OCI-LY1 (cell line): ENCODE measurements around the gene FBXL19.

Experiments
- H2AFZ ChIP-seq: fragments of 200-600 bp; sonication (generic), shearing (Covaris generic); 2 replicates; pipeline ENCODE4 v1.6.0; 2014; ENCODE audit warnings: antibody characterized with exemption, mild to moderate bottlenecking, low read length
- H3F3A ChIP-seq: fragments of 200-600 bp; sonication (generic), shearing (Covaris generic); 2 replicates; pipeline ENCODE4 v1.6.0; 2014; ENCODE audit warnings: mild to moderate bottlenecking, antibody characterized with exemption, low read length, moderate library complexity; ENCODE audit not compliant: insufficient read depth
- H3K27ac ChIP-seq: fragments of 200-600 bp; sonication (generic); 2 replicates; pipeline ENCODE4 v1.5.1; 2014; ENCODE audit warnings: low read length, mixed run types, mild to moderate bottlenecking, low read depth; ENCODE audit not compliant: poor library complexity, severe bottlenecking
- H3K27me3 ChIP-seq: fragments of 200-600 bp; sonication (generic); 2 replicates; pipeline ENCODE4 v1.6.0; 2014; ENCODE audit warnings: antibody characterized with exemption, mild to moderate bottlenecking, low read length, moderate library complexity; ENCODE audit not compliant: insufficient read depth
- H3K36me3 ChIP-seq: fragments of 200-600 bp; sonication (generic); 2 replicates; pipeline ENCODE4 v1.6.1; 2014; ENCODE audit warnings: mild to moderate bottlenecking, antibody characterized with exemption, low read length, moderate library complexity, mixed read lengths; ENCODE audit not compliant: insufficient read depth
- H3K4me1 ChIP-seq: fragments of 200-600 bp; sonication (generic); 2 replicates; pipeline ENCODE4 v1.5.1; 2014; ENCODE audit warnings: mild to moderate bottlenecking, low read length, moderate library complexity; ENCODE audit not compliant: insufficient read depth, severe bottlenecking
- H3K4me2 ChIP-seq: fragments of 200-600 bp; sonication (generic), shearing (Covaris generic); 2 replicates; pipeline ENCODE4 v1.6.1; 2014; ENCODE audit warnings: low read length
- H3K4me3 ChIP-seq: fragments of 200-600 bp; sonication (generic); 2 replicates; pipeline ENCODE4 v1.5.1; 2014; ENCODE audit warnings: low read length, low read depth, mild to moderate bottlenecking, mixed read lengths; ENCODE audit not compliant: poor library complexity, severe bottlenecking
- H3K79me2 ChIP-seq: fragments of 200-600 bp; shearing (Covaris generic); 2 replicates; pipeline ENCODE4 v1.6.1; 2016; ENCODE audit warnings: mixed run types, low read length, mixed read lengths; ENCODE audit not compliant: insufficient read depth
- H3K9ac ChIP-seq: fragments of 200-600 bp; sonication (generic), shearing (Covaris generic); 2 replicates; pipeline ENCODE4 v1.6.1; 2014; ENCODE audit warnings: mild to moderate bottlenecking, low read length, mixed read lengths
- H3K9me2 ChIP-seq: fragments of 200-600 bp; sonication (generic), shearing (Covaris generic); 2 replicates; pipeline ENCODE4 v1.6.1; 2014; ENCODE audit warnings: low read depth, mild to moderate bottlenecking, low read length, mixed read lengths
- H3K9me3 ChIP-seq: fragments of 200-600 bp; shearing (Covaris generic); 2 replicates; pipeline ENCODE4 v1.6.1; 2014; ENCODE audit warnings: low read length, mixed read lengths
- H4K20me1 ChIP-seq: fragments of 200-600 bp; sonication (generic), shearing (Covaris generic); 2 replicates; pipeline ENCODE4 v1.6.0; 2016; ENCODE audit warnings: mild to moderate bottlenecking, low read length; ENCODE audit not compliant: insufficient read depth
- EZH2 ChIP-seq: fragments of 200-600 bp; sonication (generic), shearing (Covaris generic); IDR thresholded peaks from 2 replicates; pipeline ENCODE4 v1.8.0; 2017; ENCODE audit warnings: borderline replicate concordance, mixed run types, mild to moderate bottlenecking, antibody characterized with exemption, low read length, moderate library complexity, mixed read lengths
- TF ChIP-seq, protein P1 (sequence below): fragments of 200-600 bp; sonication (generic), shearing (Covaris generic); IDR thresholded peaks from 2 replicates; pipeline ENCODE4 v1.5.1; 2017; ENCODE audit warnings: mild to moderate bottlenecking, antibody characterized with exemption, low read length, moderate library complexity, mixed read lengths

FBXL19 gene

DNA sequence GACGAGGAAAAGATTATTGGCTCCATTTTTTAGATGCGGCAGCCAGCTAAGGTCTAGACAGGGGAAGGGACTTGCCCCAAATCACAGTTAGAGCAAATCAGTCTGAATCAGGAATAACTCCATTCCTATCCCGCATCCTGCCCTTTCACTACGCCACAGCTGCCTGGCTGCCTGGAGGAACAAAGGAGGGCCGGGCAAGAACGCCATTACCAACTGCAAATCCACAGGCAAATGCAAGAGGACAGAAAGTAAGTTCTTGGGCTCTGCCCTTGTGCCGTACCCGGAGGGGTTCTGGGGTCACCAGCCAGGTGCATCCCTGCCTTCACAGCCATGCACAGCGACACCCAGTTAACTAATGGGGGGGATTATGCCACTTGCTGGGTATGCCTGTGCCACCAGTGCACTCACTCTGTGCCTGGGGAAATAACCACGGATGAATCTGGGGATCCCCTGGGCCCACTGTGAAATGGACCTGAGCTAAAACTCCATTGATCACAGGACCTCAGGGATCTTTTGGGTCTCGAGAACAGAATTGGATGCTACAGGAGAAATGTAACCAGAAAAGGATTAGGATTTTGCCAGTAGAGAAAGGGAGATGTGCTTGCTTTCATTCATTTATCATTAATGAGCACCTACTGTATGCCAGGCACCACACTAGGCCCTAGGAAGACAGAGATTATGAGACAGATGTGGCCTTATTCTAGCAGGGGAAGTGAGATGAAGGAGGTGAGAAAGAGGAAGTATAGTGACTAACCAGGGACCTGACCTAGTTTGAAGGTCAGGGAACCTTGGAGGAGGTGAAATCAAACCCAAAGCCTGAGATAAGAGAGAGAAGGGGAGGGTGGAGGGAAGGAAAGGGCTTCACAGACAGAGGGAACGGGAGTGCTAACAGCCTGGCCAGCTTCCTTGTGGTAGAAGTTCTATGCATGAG, 47.2 kb upstream of the FBXL19 start:
- peak overlapping the region; percentile 88 for H3K9ac ChIP-seq
- H3F3A ChIP-seq = no peaks in the 10 kb centered on the region
- TF ChIP-seq EZH2 = no peak
- H3K27me3 ChIP-seq = no peaks in the 10 kb centered on the region
- H3K9me2 ChIP-seq = no peaks in the 10 kb centered on the region
- H3K9me3 ChIP-seq = no peaks in the 10 kb centered on the region
- H3K36me3 ChIP-seq = no peaks in the 10 kb centered on the region
- H2AFZ ChIP-seq = no peak overlapping the region
- H3K4me3 ChIP-seq = peak overlapping the region; percentile 74
- H3K4me1 ChIP-seq = peaks cover 28% of the 10 kb centered on the region
- H4K20me1 ChIP-seq = no peaks in the 10 kb centered on the region
- H3K4me2 ChIP-seq = peak overlapping the region; percentile 100
- H3K27ac ChIP-seq = peak overlapping the region; percentile 77
- H3K79me2 ChIP-seq = no peaks in the 10 kb centered on the region

DNA sequence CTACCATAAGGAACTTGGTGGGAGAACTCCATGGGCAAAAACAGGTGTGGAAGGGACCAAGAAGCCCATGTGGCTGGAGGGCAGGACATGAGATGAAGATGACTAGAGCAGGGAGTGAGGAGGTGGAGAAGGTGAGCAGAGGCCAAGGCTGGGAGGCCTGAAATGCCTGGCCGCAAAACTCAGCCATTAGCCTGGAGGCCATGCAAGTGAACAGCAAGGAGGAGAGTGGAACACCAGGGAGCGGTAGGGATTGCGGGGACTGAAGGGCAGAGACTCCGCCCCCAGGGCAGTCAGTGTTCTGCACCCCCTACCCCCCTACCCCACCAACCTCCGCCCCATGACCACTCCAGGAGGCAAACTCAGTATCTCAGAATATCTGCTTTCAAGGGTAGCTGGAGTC, 46.5 kb upstream of the FBXL19 start:
- Histone ChIP-seq H3K79me2 (no peaks in the 10 kb centered on the region), H3K27ac (peak overlapping the region; percentile 77), H3K9me2 (no peaks in the 10 kb centered on the region), H3K36me3 (no peaks in the 10 kb centered on the region), H3K9me3 (no peaks in the 10 kb centered on the region), H4K20me1 (no peaks in the 10 kb centered on the region), H3K4me1 (peaks cover 28% of the 10 kb centered on the region), H3F3A (no peaks in the 10 kb centered on the region), H3K27me3 (no peaks in the 10 kb centered on the region), H2AFZ (no peak overlapping the region), H3K4me3 (peak overlapping the region; percentile 74), H3K4me2 (peak overlapping the region; percentile 100), H3K9ac (peak overlapping the region; percentile 88; the same call in 1 of the 2 replicates)
- TF ChIP-seq EZH2 = no peak
- TF ChIP-seq, protein P1, sequence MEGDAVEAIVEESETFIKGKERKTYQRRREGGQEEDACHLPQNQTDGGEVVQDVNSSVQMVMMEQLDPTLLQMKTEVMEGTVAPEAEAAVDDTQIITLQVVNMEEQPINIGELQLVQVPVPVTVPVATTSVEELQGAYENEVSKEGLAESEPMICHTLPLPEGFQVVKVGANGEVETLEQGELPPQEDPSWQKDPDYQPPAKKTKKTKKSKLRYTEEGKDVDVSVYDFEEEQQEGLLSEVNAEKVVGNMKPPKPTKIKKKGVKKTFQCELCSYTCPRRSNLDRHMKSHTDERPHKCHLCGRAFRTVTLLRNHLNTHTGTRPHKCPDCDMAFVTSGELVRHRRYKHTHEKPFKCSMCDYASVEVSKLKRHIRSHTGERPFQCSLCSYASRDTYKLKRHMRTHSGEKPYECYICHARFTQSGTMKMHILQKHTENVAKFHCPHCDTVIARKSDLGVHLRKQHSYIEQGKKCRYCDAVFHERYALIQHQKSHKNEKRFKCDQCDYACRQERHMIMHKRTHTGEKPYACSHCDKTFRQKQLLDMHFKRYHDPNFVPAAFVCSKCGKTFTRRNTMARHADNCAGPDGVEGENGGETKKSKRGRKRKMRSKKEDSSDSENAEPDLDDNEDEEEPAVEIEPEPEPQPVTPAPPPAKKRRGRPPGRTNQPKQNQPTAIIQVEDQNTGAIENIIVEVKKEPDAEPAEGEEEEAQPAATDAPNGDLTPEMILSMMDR = no peak

DNA sequence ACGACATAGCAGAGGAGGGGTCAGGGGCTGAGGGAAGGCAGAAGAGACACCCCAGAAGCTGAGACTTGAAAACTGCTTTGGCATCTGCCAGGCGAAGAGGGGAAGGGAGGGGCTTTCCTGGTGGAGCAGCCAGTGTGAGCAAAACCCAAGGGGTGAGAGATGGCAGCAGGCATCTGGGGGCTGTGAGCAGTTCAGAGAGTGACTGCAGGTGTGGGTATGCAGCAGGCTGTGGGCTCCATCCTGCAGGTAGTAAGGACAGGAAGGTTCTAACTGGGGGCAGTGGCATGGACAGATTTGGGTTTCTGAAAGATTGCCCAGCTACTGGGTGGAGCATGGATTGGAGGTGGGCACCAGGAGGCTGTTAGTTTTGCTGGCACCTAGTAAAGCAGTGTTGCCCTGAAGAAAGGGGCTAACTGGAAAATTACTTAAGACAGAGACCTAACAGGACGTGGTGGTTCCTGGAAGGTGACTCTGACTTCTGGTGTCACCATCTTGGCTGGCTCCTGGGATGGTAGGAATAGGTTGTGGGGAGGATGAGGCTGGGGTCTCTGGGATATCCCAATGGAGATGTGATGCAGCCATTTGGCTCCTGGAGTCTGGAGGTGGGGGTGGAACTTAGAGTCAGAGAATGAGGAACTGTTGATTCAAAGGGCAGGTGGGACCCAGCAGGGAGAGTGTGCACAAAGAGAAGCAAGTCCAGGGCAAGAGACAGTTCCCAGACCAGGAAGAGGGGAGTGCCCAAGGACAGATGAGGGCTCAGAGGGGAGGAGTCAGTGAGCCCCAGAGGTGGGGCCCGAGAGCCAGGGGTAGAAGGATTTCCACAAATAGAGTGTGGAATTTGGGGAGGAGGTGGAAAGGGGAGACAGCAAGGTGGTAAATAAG, 40.7 kb upstream of the FBXL19 start:
- Histone ChIP-seq H3K79me2 (no peaks in the 10 kb centered on the region), H3K27ac (peak overlapping the region; percentile 34), H3K36me3 (peaks cover 13% of the 10 kb centered on the region; the same call in 1 of the 2 replicates), H3F3A (no peaks in the 10 kb centered on the region), H3K9me2 (no peaks in the 10 kb centered on the region), H3K9ac (no peak overlapping the region), H3K4me1 (no peaks in the 10 kb centered on the region), H3K4me3 (no peak overlapping the region), H3K27me3 (no peaks in the 10 kb centered on the region), H3K4me2 (no peak overlapping the region), H4K20me1 (no peaks in the 10 kb centered on the region), H3K9me3 (no peaks in the 10 kb centered on the region), H2AFZ (no peak overlapping the region)
- TF ChIP-seq, protein P1 = no peak
- no peak for TF ChIP-seq EZH2
